Neural cell (in vitro differentiated cells): ENCODE measurements around the gene MTOR.

Experiments used
- CTCF ChIP-seq: fragments of 450-650 bp; IDR thresholded peaks from 2 replicates; pipeline ENCODE4 v1.5.1; 2014; ENCODE audit warnings: antibody characterized with exemption, mild to moderate bottlenecking, moderate library complexity; ENCODE audit not compliant: poor library complexity, severe bottlenecking
- EP300 ChIP-seq: fragments of 450-650 bp; conservative IDR thresholded peaks from 2 replicates; pipeline ENCODE4 v1.6.1; 2014; ENCODE audit warnings: antibody characterized with exemption, mild to moderate bottlenecking, moderate library complexity; ENCODE audit not compliant: poor library complexity, severe bottlenecking
- EZH2 ChIP-seq: fragments of 200-600, 300-800 bp; shearing (Covaris generic), sonication (generic); IDR thresholded peaks from 2 replicates; pipeline ENCODE4 v1.6.1; 2014; ENCODE audit warnings: antibody characterized with exemption, low read length, borderline replicate concordance, mild to moderate bottlenecking; ENCODE audit not compliant: insufficient read depth, poor library complexity, severe bottlenecking
- POLR2AphosphoS5 ChIP-seq: IDR thresholded peaks from 2 replicates; pipeline ENCODE4 v1.6.1; 2012
- SMC3 ChIP-seq: fragments of 450-650 bp; conservative IDR thresholded peaks from 2 replicates; pipeline ENCODE4 v1.6.1; 2014; ENCODE audit warnings: antibody characterized with exemption, mild to moderate bottlenecking, moderate library complexity; ENCODE audit not compliant: poor library complexity
- TAF1 ChIP-seq: IDR thresholded peaks from 2 replicates; pipeline ENCODE4 v1.6.1; 2012; ENCODE audit warnings: low read depth

GRCh38 chr1:11272544-11272831 is 10.1 kb upstream of the MTOR start:
- no peak for TF ChIP-seq EZH2
- peak; percentile 47 for TF ChIP-seq CTCF
- TF ChIP-seq POLR2AphosphoS5, result no peak
- no peak for TF ChIP-seq TAF1
- TF ChIP-seq EP300, result no peak
- peak; percentile 39 for TF ChIP-seq SMC3
